GM13976 (cell line): ENCODE measurements around the gene SIRT4.

Experiments used
- DNase-seq: peaks from one replicate; pipeline ENCODE4 v3.0.0; 2012; ENCODE audit warnings: low spot score
- in situ Hi-C: fragments of 300-500 bp; cut with MboI; formaldehyde crosslinking; loops from one replicate; pipeline ENCODE4 v1.12.0; 2022; ENCODE audit warnings: low sequenced_read_pairs, mixed read lengths, inconsistent platforms; ENCODE audit not compliant: unreplicated experiment
- TF ChIP-seq, protein P1 (sequence below): IDR thresholded peaks from 2 replicates; pipeline ENCODE4 v1.5.1; 2012; ENCODE audit warnings: borderline replicate concordance, mild to moderate bottlenecking; ENCODE audit not compliant: insufficient read depth; ENCODE audit errors: extremely low read depth, missing control alignments, control extremely low read depth

SIRT4 gene

DNA sequence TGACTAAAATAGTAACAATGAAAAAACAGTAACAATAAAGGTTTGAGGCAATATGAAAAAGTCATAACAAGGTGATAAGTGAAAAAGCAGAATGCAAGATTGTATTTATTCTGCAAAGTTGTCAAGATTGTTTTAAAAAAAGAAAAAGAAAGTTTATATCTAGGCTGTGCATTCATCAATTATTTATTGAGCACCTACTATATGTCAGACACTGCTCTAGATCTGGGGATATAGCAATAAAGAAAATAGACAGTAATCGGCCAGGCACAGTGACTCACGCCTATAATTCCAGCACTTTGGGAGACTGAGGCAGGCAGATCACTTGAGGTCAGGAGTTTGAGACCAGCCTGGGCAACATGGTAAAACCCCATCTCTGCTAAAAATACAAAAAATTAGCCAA lies 21.7 kb downstream of the SIRT4 start:
- TF ChIP-seq, protein P1, sequence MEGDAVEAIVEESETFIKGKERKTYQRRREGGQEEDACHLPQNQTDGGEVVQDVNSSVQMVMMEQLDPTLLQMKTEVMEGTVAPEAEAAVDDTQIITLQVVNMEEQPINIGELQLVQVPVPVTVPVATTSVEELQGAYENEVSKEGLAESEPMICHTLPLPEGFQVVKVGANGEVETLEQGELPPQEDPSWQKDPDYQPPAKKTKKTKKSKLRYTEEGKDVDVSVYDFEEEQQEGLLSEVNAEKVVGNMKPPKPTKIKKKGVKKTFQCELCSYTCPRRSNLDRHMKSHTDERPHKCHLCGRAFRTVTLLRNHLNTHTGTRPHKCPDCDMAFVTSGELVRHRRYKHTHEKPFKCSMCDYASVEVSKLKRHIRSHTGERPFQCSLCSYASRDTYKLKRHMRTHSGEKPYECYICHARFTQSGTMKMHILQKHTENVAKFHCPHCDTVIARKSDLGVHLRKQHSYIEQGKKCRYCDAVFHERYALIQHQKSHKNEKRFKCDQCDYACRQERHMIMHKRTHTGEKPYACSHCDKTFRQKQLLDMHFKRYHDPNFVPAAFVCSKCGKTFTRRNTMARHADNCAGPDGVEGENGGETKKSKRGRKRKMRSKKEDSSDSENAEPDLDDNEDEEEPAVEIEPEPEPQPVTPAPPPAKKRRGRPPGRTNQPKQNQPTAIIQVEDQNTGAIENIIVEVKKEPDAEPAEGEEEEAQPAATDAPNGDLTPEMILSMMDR, result no peak
- in situ Hi-C loops, result no loop called here
- no peak for DNase-seq

- in situ Hi-C loops, result no loop called here
- TF ChIP-seq, protein P1, result no peak
- no peak for DNase-seq
Observed at GRCh38 chr12:120324841-120325417, 22.8 kb downstream of the SIRT4 start.

DNA sequence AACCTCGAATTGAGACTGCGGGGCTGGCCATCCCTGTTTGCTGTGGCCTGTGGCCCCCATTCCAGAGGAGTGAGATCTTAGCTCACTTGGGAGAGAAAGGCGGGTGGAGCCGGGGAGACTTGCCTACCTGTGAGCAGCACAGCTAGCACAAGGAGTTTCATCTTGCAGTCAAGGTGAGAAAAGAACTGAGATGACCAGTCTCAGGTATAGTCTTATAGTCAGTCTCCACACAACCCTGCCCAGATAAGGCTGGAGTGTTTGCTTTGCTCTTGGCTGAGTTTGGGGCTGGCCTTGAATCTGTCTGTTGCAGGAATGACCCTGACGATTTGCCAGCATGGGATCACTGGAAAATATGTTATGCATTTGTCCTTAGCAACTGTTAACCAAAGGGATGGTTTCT lies 25.5 kb downstream of the SIRT4 start, which contains the start of gene PLA2G1B:
PLA2G1B (minus strand) TSS at position 187 of the 400 bp plus-strand sequence; CDS start at position 161, 26 bp downstream.
- in situ Hi-C loops, result no loop called here
- no peak for DNase-seq
- TF ChIP-seq, protein P1, result no peak

GRCh38 chr12:120328228-120328627 lies 26.1 kb downstream of the SIRT4 start:
- in situ Hi-C loops, result no loop called here
- no peak for DNase-seq
- TF ChIP-seq, protein P1, result no peak

DNA sequence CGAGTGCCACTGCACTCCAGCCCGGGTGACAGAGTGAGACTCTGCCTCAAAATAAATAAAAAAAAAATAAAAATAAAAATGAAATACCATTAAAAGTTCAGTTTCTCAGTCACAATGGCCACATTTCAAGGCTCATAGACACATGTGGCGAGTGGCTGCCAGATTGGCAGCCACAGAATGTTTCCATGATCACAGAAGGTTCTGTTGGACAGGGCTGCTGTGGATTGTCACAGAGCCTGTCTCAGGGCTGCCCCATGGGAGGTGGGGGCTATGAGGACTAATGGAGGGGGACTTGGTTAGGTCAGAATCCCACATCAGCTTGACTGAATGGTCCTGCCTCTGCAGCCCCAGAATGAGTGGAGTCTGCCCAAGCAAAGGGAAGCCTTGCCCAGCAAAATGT lies 29.3 kb downstream of the SIRT4 start:
- in situ Hi-C loops, result loop anchor here (10.0 kb wide), 1 partner anchor 103 kb away; the partner anchor contains the start of gene COX6A1
- no peak for DNase-seq
- TF ChIP-seq, protein P1, result no peak

- no peak for DNase-seq
- in situ Hi-C loops, result loop anchor here (10.0 kb wide), 1 partner anchor 103 kb away; the partner anchor contains the start of gene COX6A1
- TF ChIP-seq, protein P1, result no peak
Observed at GRCh38 chr12:120332041-120332440, 29.9 kb downstream of the SIRT4 start.

DNA sequence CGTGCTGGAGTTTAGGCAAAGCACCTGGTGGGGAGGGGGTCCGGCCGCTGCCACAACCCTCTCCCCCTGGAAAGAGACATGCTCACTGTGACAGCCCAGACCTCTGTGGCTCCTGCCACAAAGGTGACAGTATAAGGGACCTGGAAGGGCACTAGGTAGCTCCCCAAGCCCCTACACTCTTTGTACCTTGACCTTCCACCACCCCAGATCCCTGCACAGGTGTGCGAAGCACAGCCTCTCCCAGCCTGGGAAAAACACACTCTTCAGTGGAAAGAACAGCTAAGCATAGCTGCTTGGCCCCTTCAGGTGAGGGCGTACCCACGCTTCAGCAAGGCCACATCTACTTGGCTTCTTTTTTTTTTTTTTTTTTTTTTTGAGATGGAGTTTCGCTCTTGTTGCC lies 30.4 kb downstream of the SIRT4 start:
- TF ChIP-seq, protein P1, result no peak
- in situ Hi-C loops, result loop anchor here (10.0 kb wide), 1 partner anchor 102 kb away; the partner anchor contains the start of gene COX6A1
- no peak for DNase-seq
